ENCODE results near the gene MPP1.

DNA sequence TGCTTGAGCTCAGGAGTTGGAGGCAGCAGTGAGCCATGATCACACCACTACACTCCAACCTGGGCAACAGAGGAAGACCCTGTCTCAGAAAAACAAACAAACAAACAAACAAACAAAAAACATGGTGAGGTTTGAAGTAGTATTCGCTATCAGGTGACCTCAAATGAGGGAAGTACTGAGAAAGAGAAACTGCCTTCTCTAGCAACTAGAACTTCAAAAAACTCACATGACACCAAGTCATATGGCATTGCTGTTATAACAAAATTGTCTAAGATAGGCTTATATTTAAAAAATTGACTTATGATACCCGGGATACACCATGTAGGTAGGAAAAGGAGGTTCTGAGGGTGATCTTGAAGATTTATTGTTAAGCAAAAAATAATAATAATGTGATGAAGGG is 10.3 kb downstream of the MPP1 start:
- no peak for TF ChIP-seq FOXM1 (IDR thresholded peaks at IDR 0.05; ENCODE audit: borderline replicate concordance)
- TF ChIP-seq BHLHE40 (IDR thresholded peaks at IDR 0.05; ENCODE audit: borderline replicate concordance), result no peak
- TF ChIP-seq NFRKB (IDR thresholded peaks at IDR 0.05), result no peak
- no peak for TF ChIP-seq FOXA1 (IDR thresholded peaks at IDR 0.05)
- TF ChIP-seq ARNT (IDR thresholded peaks at IDR 0.05), result no peak
- no peak for TF ChIP-seq L3MBTL2 (conservative IDR thresholded peaks at IDR 0.05)
- TF ChIP-seq SP1 (IDR thresholded peaks at IDR 0.05), result no peak
- TF ChIP-seq CTBP1 (IDR thresholded peaks at IDR 0.05; ENCODE audit: borderline replicate concordance), result no peak
- no peak for TF ChIP-seq HDGF (IDR thresholded peaks at IDR 0.05; ENCODE audit: borderline replicate concordance)
- TF ChIP-seq FOXK2 (IDR thresholded peaks at IDR 0.05), result no peak
- no peak for TF ChIP-seq TARDBP (IDR thresholded peaks at IDR 0.05)
- no peak for TF ChIP-seq ZNF384 (IDR thresholded peaks at IDR 0.05)

Data from HEK293T (cell line).